Measurements from ENCODE around the gene GPHN. TPM values are rescaled to one million over a fixed set of nuclear protein-coding genes. Genes with fewer than 3 reads are reported as not detected.

GPHN gene
- total RNA-seq, 1 donor from 2014 or later = 12.4 TPM

DNA sequence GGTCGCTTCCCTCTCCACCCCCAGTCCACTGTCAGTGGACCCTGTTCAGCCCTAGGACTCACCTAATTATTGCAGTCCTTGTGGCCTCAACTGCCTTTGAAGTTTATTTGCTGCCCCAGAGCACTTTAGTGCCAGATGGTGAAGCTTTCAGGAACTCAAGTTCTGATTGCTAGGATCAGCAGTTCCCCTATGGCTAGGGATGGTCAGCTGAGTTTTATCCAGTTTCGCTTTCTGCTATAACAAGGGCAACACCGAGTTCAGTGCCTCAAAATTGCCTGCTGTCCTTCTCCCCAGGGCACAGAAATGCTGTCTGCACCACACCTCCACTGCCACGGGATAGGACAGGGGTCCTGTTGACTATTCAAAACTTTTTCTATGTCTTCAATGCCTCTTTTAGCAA, 295.0 kb downstream of the GPHN start:
- Mint-ChIP-seq H3K4me3 (ENCODE audit: unreplicated experiment) (no peak overlapping the region), H3K27ac (ENCODE audit: unreplicated experiment) (no peak overlapping the region), H3K27me3 (ENCODE audit: low read depth) (no peaks in the 10 kb centered on the region), H3K4me1 (ENCODE audit: low read depth) (peaks cover 10% of the 10 kb centered on the region), H3K36me3 (ENCODE audit: low read depth) (no peaks in the 10 kb centered on the region), H3K9me3 (ENCODE audit: low read depth) (peaks cover 19% of the 10 kb centered on the region)
- TF ChIP-seq, protein P1, sequence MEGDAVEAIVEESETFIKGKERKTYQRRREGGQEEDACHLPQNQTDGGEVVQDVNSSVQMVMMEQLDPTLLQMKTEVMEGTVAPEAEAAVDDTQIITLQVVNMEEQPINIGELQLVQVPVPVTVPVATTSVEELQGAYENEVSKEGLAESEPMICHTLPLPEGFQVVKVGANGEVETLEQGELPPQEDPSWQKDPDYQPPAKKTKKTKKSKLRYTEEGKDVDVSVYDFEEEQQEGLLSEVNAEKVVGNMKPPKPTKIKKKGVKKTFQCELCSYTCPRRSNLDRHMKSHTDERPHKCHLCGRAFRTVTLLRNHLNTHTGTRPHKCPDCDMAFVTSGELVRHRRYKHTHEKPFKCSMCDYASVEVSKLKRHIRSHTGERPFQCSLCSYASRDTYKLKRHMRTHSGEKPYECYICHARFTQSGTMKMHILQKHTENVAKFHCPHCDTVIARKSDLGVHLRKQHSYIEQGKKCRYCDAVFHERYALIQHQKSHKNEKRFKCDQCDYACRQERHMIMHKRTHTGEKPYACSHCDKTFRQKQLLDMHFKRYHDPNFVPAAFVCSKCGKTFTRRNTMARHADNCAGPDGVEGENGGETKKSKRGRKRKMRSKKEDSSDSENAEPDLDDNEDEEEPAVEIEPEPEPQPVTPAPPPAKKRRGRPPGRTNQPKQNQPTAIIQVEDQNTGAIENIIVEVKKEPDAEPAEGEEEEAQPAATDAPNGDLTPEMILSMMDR (IDR thresholded peaks at IDR 0.05) = no peak
- DNase-seq (ENCODE audit: low spot score) = no peak

DNA sequence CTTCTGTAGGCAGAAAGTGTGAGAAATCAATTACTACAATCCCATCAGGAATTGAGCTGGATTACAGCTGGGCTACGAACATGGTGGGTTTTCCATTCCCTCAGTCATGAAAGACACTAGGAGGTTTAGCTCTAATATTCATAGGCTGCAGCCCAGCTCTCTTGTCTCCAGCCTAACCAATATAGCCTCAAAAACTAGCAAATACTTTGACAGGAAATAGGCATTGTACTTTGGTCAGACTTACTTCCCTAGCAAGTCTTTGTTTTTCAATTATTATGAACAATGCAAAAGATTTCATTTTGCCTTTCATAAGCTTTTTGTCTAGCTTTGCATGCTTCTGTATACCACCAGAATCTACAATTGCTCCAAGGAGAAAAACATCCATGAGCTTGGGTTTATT, 296.2 kb downstream of the GPHN start:
- DNase-seq (ENCODE audit: low spot score) = no peak
- H3K4me3 Mint-ChIP-seq (ENCODE audit: unreplicated experiment) = no peak overlapping the region
- TF ChIP-seq, protein P1 (IDR thresholded peaks at IDR 0.05) = no peak
- no peak overlapping the region for H3K27ac Mint-ChIP-seq (ENCODE audit: unreplicated experiment)
- H3K36me3 Mint-ChIP-seq (ENCODE audit: low read depth) = no peaks in the 10 kb centered on the region
- peaks cover 10% of the 10 kb centered on the region for H3K4me1 Mint-ChIP-seq (ENCODE audit: low read depth)
- no peaks in the 10 kb centered on the region for H3K27me3 Mint-ChIP-seq (ENCODE audit: low read depth)
- peaks cover 16% of the 10 kb centered on the region for H3K9me3 Mint-ChIP-seq (ENCODE audit: low read depth)

DNA sequence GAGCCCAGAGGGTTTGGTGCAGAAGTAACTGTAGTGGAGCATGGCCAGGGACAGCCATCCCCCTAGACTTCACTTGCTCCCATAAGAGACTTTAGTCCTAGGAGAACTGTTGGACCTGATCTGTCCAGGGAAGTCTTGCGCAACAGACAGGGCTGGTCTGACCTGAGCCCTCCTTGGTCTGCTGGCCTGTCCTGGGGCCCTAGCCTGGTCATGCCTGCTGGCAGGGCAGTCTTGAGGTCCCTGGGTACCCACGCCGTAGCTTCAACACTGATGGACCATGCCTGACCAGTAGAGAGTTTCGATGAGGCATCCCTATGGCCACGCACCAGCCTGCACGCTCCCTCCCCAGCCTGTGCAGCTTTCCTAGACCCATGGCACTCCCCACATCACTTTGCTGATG, 305.7 kb downstream of the GPHN start:
- no peaks in the 10 kb centered on the region for H3K27me3 Mint-ChIP-seq (ENCODE audit: low read depth)
- TF ChIP-seq, protein P1 (IDR thresholded peaks at IDR 0.05) = no peak
- peaks cover 27% of the 10 kb centered on the region for H3K9me3 Mint-ChIP-seq (ENCODE audit: low read depth)

DNA sequence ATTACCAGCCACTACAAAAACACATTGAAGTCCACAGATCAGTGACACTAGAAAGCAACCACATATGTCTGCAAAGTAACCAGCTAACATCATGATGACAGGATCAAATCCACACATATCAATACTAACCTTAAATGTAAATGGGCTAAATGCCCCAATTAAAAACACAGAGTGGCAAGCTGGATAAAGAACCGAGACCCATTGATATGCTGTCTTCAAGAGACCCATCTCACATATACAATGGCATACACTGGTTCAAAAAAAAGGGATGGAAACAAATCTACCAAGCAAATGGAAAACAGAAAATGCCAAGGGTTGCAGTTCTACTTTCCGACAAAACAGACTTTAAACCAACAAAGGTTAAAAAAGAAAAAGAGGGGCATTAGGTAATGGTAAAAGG, 307.7 kb downstream of the GPHN start:
- TF ChIP-seq, protein P1 (IDR thresholded peaks at IDR 0.05) = no peak
- Mint-ChIP-seq H3K9me3 (ENCODE audit: low read depth) (peaks cover 32% of the 10 kb centered on the region), H3K27me3 (ENCODE audit: low read depth) (no peaks in the 10 kb centered on the region), H3K4me1 (ENCODE audit: low read depth) (no peaks in the 10 kb centered on the region), H3K4me3 (ENCODE audit: unreplicated experiment) (no peak overlapping the region), H3K36me3 (ENCODE audit: low read depth) (peaks cover 30% of the 10 kb centered on the region), H3K27ac (ENCODE audit: unreplicated experiment) (no peak overlapping the region)
- DNase-seq (ENCODE audit: low spot score) = no peak

More for the DNA sequence above, 305.7 kb downstream of the GPHN start:
- DNase-seq (ENCODE audit: low spot score) = no peak
- no peak overlapping the region for H3K27ac Mint-ChIP-seq (ENCODE audit: unreplicated experiment)
- no peaks in the 10 kb centered on the region for H3K4me1 Mint-ChIP-seq (ENCODE audit: low read depth)
- no peak overlapping the region for H3K4me3 Mint-ChIP-seq (ENCODE audit: unreplicated experiment)
- H3K36me3 Mint-ChIP-seq (ENCODE audit: low read depth) = peaks cover 30% of the 10 kb centered on the region

DNA sequence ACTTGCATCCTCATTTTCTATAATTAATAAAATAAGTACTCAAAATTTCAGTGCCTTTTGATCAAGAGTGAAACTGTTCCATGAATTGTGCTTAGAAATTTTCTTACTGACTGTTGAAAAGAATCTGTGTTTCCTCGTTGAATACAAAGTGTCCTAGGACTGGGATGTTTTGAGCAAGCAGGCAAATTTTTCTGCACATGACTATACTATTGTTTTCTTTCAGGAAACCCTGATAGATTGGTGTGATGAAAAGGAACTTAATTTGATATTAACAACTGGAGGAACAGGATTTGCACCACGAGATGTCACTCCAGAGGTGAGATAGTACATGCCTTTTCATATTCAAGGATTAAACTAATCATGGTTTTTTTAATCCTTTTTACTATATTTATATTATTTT, 316.3 kb downstream of the GPHN start:
- H3K36me3 Mint-ChIP-seq (ENCODE audit: low read depth) = no peaks in the 10 kb centered on the region
- TF ChIP-seq, protein P1 (IDR thresholded peaks at IDR 0.05) = no peak
- no peak overlapping the region for H3K4me3 Mint-ChIP-seq (ENCODE audit: unreplicated experiment)
- no peak overlapping the region for H3K27ac Mint-ChIP-seq (ENCODE audit: unreplicated experiment)
- no peak for DNase-seq (ENCODE audit: low spot score)
- H3K9me3 Mint-ChIP-seq (ENCODE audit: low read depth) = peaks cover 2% of the 10 kb centered on the region
- H3K27me3 Mint-ChIP-seq (ENCODE audit: low read depth) = no peaks in the 10 kb centered on the region
- H3K4me1 Mint-ChIP-seq (ENCODE audit: low read depth) = no peaks in the 10 kb centered on the region
